Endothelial cell of umbilical vein (primary cell): ENCODE results near the gene SRBD1. TPM values are rescaled to one million over a fixed set of nuclear protein-coding genes. Genes with fewer than 3 reads are reported as not detected.

ENCODE experiments used
- BruUV-seq: library from RNA; stranded (reverse); fragments of 400-500 nt; replicated peaks from 2 replicates; lab custom pipeline; 2021; lab: Mats Ljungman, UMichigan
- CTCF ChIA-PET: fragments of 300-600, 350-600 bp; sonication (Branson Sonifier 250); formaldehyde crosslinking; loops from one replicate; lab custom pipeline; 2021; ENCODE audit warnings: antibody characterized with exemption, inconsistent platforms; lab: Charles Lee
- POLR2A ChIA-PET: fragments of 300-600, 350-600 bp; sonication (Branson Sonifier 250); formaldehyde crosslinking; loops from one replicate; lab custom pipeline; 2021; ENCODE audit warnings: antibody characterized with exemption, inconsistent platforms; lab: Charles Lee
- DNase-seq: peaks from one replicate; pipeline ENCODE4 v3.0.0-alpha.2; 2011; ENCODE audit warnings: low read depth, low spot score
- FAIRE-seq: peaks from 2 replicates; lab custom pipeline; 2011; peaks lifted over from hg19 to GRCh38; lab: Jason Lieb, UNC
- H2AFZ ChIP-seq: 2 replicates; pipeline ENCODE4 v1.6.0; 2012; ENCODE audit warnings: low read depth, low read length, control low read depth, inconsistent platforms
- H3K27ac ChIP-seq: 2 replicates; pipeline ENCODE4 v1.5.1; 2011; ENCODE audit warnings: low read depth, mild to moderate bottlenecking, control low read depth, low read length, moderate library complexity; ENCODE audit not compliant: insufficient read depth
- H3K27me3 ChIP-seq, 2 experiments: 2 replicates each; pipeline versions ENCODE4 v1.6.0 to v1.6.1; 2011; ENCODE audit warnings: low read length in 2 of 2, mixed read lengths in 1 of 2; ENCODE audit not compliant: control insufficient read depth in 2 of 2, insufficient read depth in 2 of 2
- H3K36me3 ChIP-seq, 2 experiments: 2 replicates in 1 of 2; 3 replicates in 1 of 2; pipeline ENCODE4 v1.5.1; 2011; ENCODE audit warnings: low read length in 2 of 2, mild to moderate bottlenecking in 1 of 2, moderate library complexity in 1 of 2; ENCODE audit not compliant: control insufficient read depth in 2 of 2, insufficient read depth in 2 of 2; ENCODE audit errors: extremely low read depth in 1 of 2
- H3K4me1 ChIP-seq: 3 replicates; pipeline ENCODE4 v1.5.1; 2011; ENCODE audit warnings: mild to moderate bottlenecking, low read length; ENCODE audit not compliant: control insufficient read depth, insufficient read depth; ENCODE audit errors: extremely low read depth
- H3K4me2 ChIP-seq: 2 replicates; pipeline ENCODE4 v1.6.1; 2011; ENCODE audit warnings: low read length, control low read depth, mixed read lengths; ENCODE audit not compliant: insufficient read depth
- H3K4me3 ChIP-seq, 3 experiments: fragments of 200-600 bp in 1 of 3; sonication (generic), shearing (Covaris generic) in 1 of 3; replicated peaks in 1 of 3; 2 replicates each; pipeline ENCODE4 v1.5.1; 2011 to 2016; ENCODE audit warnings: control low read depth in 3 of 3, low read length in 3 of 3, mild to moderate bottlenecking in 2 of 3, inconsistent platforms in 1 of 3, low read depth in 1 of 3, moderate library complexity in 1 of 3; ENCODE audit not compliant: insufficient read depth in 1 of 3
- H3K79me2 ChIP-seq: 2 replicates; pipeline ENCODE4 v1.6.0; 2012; ENCODE audit warnings: low read length, inconsistent platforms; ENCODE audit not compliant: control insufficient read depth, insufficient read depth
- H3K9ac ChIP-seq: replicated peaks from 2 replicates; pipeline ENCODE3; 2011; ENCODE audit warnings: low read length, control low read depth; ENCODE audit not compliant: insufficient read depth; ENCODE audit errors: extremely low read depth
- H3K9me1 ChIP-seq: replicated peaks from 3 replicates; pipeline ENCODE4 v1.6.0; 2011; ENCODE audit warnings: mild to moderate bottlenecking, low read length; ENCODE audit not compliant: control insufficient read depth, insufficient read depth; ENCODE audit errors: extremely low read depth
- H3K9me3 ChIP-seq: replicated peaks from 2 replicates; pipeline ENCODE4 v1.5.1; 2012; ENCODE audit warnings: low read length, inconsistent platforms; ENCODE audit not compliant: control insufficient read depth, insufficient read depth
- H4K20me1 ChIP-seq: replicated peaks from 2 replicates; pipeline ENCODE3; 2011; ENCODE audit warnings: mild to moderate bottlenecking, low read length; ENCODE audit not compliant: control insufficient read depth, insufficient read depth; ENCODE audit errors: extremely low read depth
- CTCF ChIP-seq, 2 donors: IDR thresholded peaks; 1 replicate in 1 of 2; 2 replicates in 1 of 2; pipeline ENCODE4 v1.5.1; 2011; ENCODE audit warnings: low read length in 2 of 2, mild to moderate bottlenecking in 2 of 2, moderate library complexity in 2 of 2, control low read depth in 1 of 2, inconsistent platforms in 1 of 2, low read depth in 1 of 2; ENCODE audit not compliant: insufficient read depth in 1 of 2; ENCODE audit errors: extremely low read depth in 1 of 2
- EZH2 ChIP-seq: IDR thresholded peaks from 2 replicates; pipeline ENCODE4 v1.6.1; 2012; ENCODE audit warnings: borderline replicate concordance, low read depth, mild to moderate bottlenecking, moderate library complexity, low read length, inconsistent platforms; ENCODE audit not compliant: severe bottlenecking
- FOS ChIP-seq: IDR thresholded peaks from 2 replicates; pipeline ENCODE4 v1.6.1; 2011; ENCODE audit warnings: mild to moderate bottlenecking, low read length, moderate library complexity, borderline replicate concordance; ENCODE audit not compliant: insufficient read depth
- GATA2 ChIP-seq: IDR thresholded peaks from 2 replicates; pipeline ENCODE4 v1.7.0; 2011; ENCODE audit warnings: low read depth, mild to moderate bottlenecking, moderate library complexity, mixed read lengths, low read length; ENCODE audit not compliant: insufficient read length, insufficient read depth
- JUN ChIP-seq: IDR thresholded peaks from 2 replicates; pipeline ENCODE4 v1.6.1; 2011; ENCODE audit warnings: borderline replicate concordance, low read depth; ENCODE audit not compliant: insufficient read length, insufficient read depth
- MAX ChIP-seq: IDR thresholded peaks from 2 replicates; pipeline ENCODE4 v1.6.1; 2011; ENCODE audit not compliant: insufficient read depth, insufficient read length
- MYC ChIP-seq: IDR thresholded peaks from one replicate; pipeline ENCODE4 v1.6.1; 2011; ENCODE audit warnings: mild to moderate bottlenecking, low read depth, low read length
- POLR2A ChIP-seq: IDR thresholded peaks from 2 replicates; pipeline ENCODE4 v1.6.1; 2012; ENCODE audit warnings: low read depth, mild to moderate bottlenecking, control low read depth, low read length
- POLR2AphosphoS5 ChIP-seq: IDR thresholded peaks from 2 replicates; pipeline ENCODE4 v1.6.1; 2012; ENCODE audit warnings: low read depth, mild to moderate bottlenecking, control low read depth, low read length, moderate library complexity; ENCODE audit not compliant: insufficient read depth
- dilution Hi-C: fragments of 300-500 bp; cut with MboI; formaldehyde crosslinking; loops from one replicate; pipeline ENCODE4 v1.15.0; 2019; ENCODE audit warnings: low sequenced_read_pairs; ENCODE audit not compliant: extremely low pct_ligation_motif_present
- intact Hi-C: fragments of 100-400 bp; cut with micrococcal nuclease; formaldehyde crosslinking; loops from one replicate; pipeline ENCODE4 v1.10.0; 2022
- polyA plus RNA-seq, 4 experiments: library from polyadenylated mRNA; depleted of rRNA in 3 of 4; stranded (reverse) in 3 of 4; unstranded in 1 of 4; fragments of >200 nt; gene quantifications; 2 replicates each; pipeline versions ENCODE4 v1.2.1 to v1.2.3, GENCODE V29; 2011 to 2012; ENCODE audit warnings: missing spikeins in 1 of 4
- total RNA-seq: library from RNA; stranded (reverse); gene quantifications from 2 replicates; pipeline ENCODE4 v1.2.3, GENCODE V29; 2021

The SRBD1 gene
- total and polyA plus RNA-seq, 2 donors (not counting 3 experiments of a cell fraction or from before 2014, with no cell fraction given): 3.7 to 12.5 TPM

GRCh38 chr2:45614330-45614729 lies 3.3 kb upstream of the SRBD1 start:
- no peak for TF ChIP-seq CTCF (IDR thresholded peaks at IDR 0.05; ENCODE audit: extremely low read depth in 1 of 2, insufficient read depth in 1 of 2, low read depth in 1 of 2, low read length in 2 of 2)
- intact Hi-C loops (no loop called here), dilution Hi-C loops (no loop called here)
- BruUV-seq: no TSS peak
- Histone ChIP-seq H3K36me3 (no peaks in the 10 kb centered on the region), H3K27ac (no peak overlapping the region), H3K9ac (no peak overlapping the region), H3K9me1 (no peaks in the 10 kb centered on the region), H2AFZ (no peak overlapping the region), H3K9me3 (no peaks in the 10 kb centered on the region), H3K4me1 (peaks cover 35% of the 10 kb centered on the region), H4K20me1 (no peaks in the 10 kb centered on the region), H3K79me2 (peaks cover 10% of the 10 kb centered on the region), H3K27me3 (no peaks in the 10 kb centered on the region), H3K4me2 (no peak overlapping the region), H3K4me3 (no peak overlapping the region)
- ChIA-PET CTCF (no interaction called here), POLR2A (interaction anchor here (0.7 kb wide), 1 partner anchor 376 kb away, joined by 4 read pairs; no protein-coding TSS in a partner anchor)
- no peak for FAIRE-seq
- DNase-seq: no peak

- Histone ChIP-seq H3K4me3 (no peak overlapping the region), H3K27me3 (no peaks in the 10 kb centered on the region), H3K9ac (no peak overlapping the region), H3K9me1 (no peaks in the 10 kb centered on the region), H3K9me3 (no peaks in the 10 kb centered on the region), H3K4me1 (peaks cover 35% of the 10 kb centered on the region), H3K79me2 (peaks cover 19% of the 10 kb centered on the region), H3K36me3 (no peaks in the 10 kb centered on the region), H3K4me2 (no peak overlapping the region), H3K27ac (peak overlapping the region; percentile 40), H2AFZ (no peak overlapping the region), H4K20me1 (no peaks in the 10 kb centered on the region)
- TF ChIP-seq GATA2 (no peak), JUN (no peak), MAX (no peak), FOS (no peak), CTCF (IDR thresholded peaks at IDR 0.05; ENCODE audit: extremely low read depth in 1 of 2, insufficient read depth in 1 of 2, low read depth in 1 of 2, low read length in 2 of 2) (no peak), POLR2A (no peak), MYC (no peak), POLR2AphosphoS5 (no peak), EZH2 (no peak)
- ChIA-PET CTCF (interaction anchor here (1.1 kb wide), 1 partner anchor 27 kb away, joined by 3 read pairs; no protein-coding TSS in a partner anchor), POLR2A (no interaction called here)
- DNase-seq (no peak), FAIRE-seq (no peak)
- intact Hi-C loops (no loop called here), dilution Hi-C loops (no loop called here)
- BruUV-seq: no TSS peak
Measured at GRCh38 chr2:45612731-45613130, 1.7 kb upstream of the SRBD1 start.
